B cell (primary cell): Measurements from ENCODE around the gene GFOD1.

Experiments
- CTCF ChIP-seq: fragments of 200-600 bp; IDR thresholded peaks from one replicate; pipeline ENCODE4 v1.8.0; 2022; ENCODE audit warnings: antibody characterized with exemption, mild to moderate bottlenecking
- EZH2 ChIP-seq: IDR thresholded peaks from 2 replicates; pipeline ENCODE4 v1.6.1; 2012; ENCODE audit warnings: borderline replicate concordance, low read depth, mild to moderate bottlenecking, moderate library complexity, low read length; ENCODE audit not compliant: insufficient read depth, poor library complexity, severe bottlenecking

- TF ChIP-seq CTCF (no peak), EZH2 (no peak)
Observed at GRCh38 chr6:13484827-13485226, 2.6 kb downstream of the GFOD1 start.
